22Rv1 (cell line): ENCODE data around the gene DNMT3A.

Experiments used
- H3K27ac ChIP-seq: fragments of 450-650 bp; 2 replicates; pipeline ENCODE4 v1.5.1; 2017
- CTCF ChIP-seq: fragments of 450-650 bp; IDR thresholded peaks from 2 replicates; pipeline ENCODE4 v1.5.1; 2017; ENCODE audit warnings: mild to moderate bottlenecking
- ZFX ChIP-seq: fragments of 450-650 bp; IDR thresholded peaks from 2 replicates; pipeline ENCODE4 v1.6.1; 2017; ENCODE audit warnings: antibody characterized with exemption, borderline replicate concordance

DNMT3A gene

GRCh38 chr2:25363733-25364132, 22.0 kb upstream of the DNMT3A start:
- H3K27ac ChIP-seq, result no peak overlapping the region
- TF ChIP-seq ZFX (no peak), CTCF (no peak)

GRCh38 chr2:25362434-25363145, 20.9 kb upstream of the DNMT3A start:
- no peak overlapping the region for H3K27ac ChIP-seq
- TF ChIP-seq CTCF (no peak), ZFX (no peak)

- TF ChIP-seq ZFX (no peak), CTCF (peak; percentile 98)
- H3K27ac ChIP-seq, result no peak overlapping the region
These were observed 20.3 kb upstream of the DNMT3A start for GRCh38 chr2:25362049-25362433.

GRCh38 chr2:25361261-25362048, 19.7 kb upstream of the DNMT3A start:
- no peak overlapping the region for H3K27ac ChIP-seq
- TF ChIP-seq CTCF (no peak), ZFX (no peak)

- TF ChIP-seq CTCF (no peak), ZFX (no peak)
These were observed 17.1 kb upstream of the DNMT3A start for GRCh38 chr2:25358836-25359235.

GRCh38 chr2:25358249-25358815, 16.6 kb upstream of the DNMT3A start:
- H3K27ac ChIP-seq, result no peak overlapping the region
- TF ChIP-seq ZFX (no peak), CTCF (no peak)

More at GRCh38 chr2:25358836-25359235, 17.1 kb upstream of the DNMT3A start:
- no peak overlapping the region for H3K27ac ChIP-seq

- H3K27ac ChIP-seq, result no peak overlapping the region
- TF ChIP-seq ZFX, result no peak
- TF ChIP-seq CTCF, result no peak
These were observed 14.4 kb upstream of the DNMT3A start for GRCh38 chr2:25356088-25356487.
